Measurements from ENCODE around the gene KCNH2. TPM values are rescaled to one million over a fixed set of nuclear protein-coding genes. Genes with fewer than 3 reads are reported as not detected.
A peak's percentile ranks its signal among the peaks of the same experiment; 100 is the strongest.

Gene KCNH2
- total and polyA plus RNA-seq, 10 donors, result 0.67 to 5.1 (median 2.3) TPM

DNA sequence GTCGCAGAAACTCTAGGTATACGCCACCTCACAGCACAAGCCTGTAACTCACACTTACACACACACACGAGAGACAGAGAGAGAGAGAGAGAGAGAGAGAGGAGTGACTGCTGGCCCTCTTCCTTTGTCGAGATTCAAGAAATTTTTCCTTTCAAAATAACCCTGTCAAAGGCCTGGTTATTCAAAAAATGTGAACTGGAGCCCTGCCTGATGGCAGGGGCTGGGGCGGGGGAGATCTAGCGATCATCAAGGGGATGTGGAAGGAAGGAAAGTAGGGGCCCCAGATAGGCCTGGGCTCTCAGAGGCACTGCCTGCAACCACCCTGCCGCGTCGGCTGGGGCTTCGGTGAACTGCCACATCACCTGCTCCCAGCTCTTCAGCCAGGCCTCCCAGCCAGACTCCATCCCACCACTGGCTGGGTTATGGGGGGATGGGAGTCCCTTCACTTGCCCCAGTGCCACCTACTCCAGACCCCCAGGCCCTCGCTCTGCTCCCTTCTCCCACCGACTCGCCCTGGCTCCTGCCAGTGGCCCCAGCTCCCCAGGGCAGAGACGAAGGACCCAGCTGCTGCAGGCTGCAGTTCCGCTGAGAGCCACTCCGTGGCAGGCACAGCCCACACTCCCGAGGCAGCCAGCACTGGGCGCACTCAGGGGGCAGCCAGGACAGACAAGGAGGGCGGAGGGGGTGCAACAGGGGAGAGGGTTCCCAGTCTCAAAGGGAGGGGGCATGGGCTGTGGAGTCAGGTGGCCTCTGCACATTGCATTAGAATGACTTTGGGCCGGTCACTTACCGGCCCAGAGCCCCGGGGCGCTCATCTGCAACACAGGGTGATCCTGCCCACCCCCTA is 15.3 kb downstream of the KCNH2 start:
- no peak overlapping the region for H3K4me3 ChIP-seq
- peak; percentile 85 for DNase-seq
- TF ChIP-seq, protein P1, sequence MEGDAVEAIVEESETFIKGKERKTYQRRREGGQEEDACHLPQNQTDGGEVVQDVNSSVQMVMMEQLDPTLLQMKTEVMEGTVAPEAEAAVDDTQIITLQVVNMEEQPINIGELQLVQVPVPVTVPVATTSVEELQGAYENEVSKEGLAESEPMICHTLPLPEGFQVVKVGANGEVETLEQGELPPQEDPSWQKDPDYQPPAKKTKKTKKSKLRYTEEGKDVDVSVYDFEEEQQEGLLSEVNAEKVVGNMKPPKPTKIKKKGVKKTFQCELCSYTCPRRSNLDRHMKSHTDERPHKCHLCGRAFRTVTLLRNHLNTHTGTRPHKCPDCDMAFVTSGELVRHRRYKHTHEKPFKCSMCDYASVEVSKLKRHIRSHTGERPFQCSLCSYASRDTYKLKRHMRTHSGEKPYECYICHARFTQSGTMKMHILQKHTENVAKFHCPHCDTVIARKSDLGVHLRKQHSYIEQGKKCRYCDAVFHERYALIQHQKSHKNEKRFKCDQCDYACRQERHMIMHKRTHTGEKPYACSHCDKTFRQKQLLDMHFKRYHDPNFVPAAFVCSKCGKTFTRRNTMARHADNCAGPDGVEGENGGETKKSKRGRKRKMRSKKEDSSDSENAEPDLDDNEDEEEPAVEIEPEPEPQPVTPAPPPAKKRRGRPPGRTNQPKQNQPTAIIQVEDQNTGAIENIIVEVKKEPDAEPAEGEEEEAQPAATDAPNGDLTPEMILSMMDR (IDR thresholded peaks at IDR 0.05 in 8 of 11, conservative IDR thresholded peaks at IDR 0.05 in 3 of 11), result peak; percentile 79 to 92 (median 85)
- TF ChIP-seq POLR2A (IDR thresholded peaks at IDR 0.05) (no peak), POLR2AphosphoS5 (IDR thresholded peaks at IDR 0.05) (no peak)
- 31 to 36% (median 34%) methylated on average over 19 to 23 of the region's 23 CpGs for WGBS, 5 donors
- H3K9me3 ChIP-seq, result no peaks in the 10 kb centered on the region
- peak overlapping the region in 4 of 8 donors; percentile 34 to 63 (median 56) for H3K27ac ChIP-seq
- H3K27me3 ChIP-seq (replicated peaks in 1 of 7), result peaks cover 0 to 86% (median 14%) of the 10 kb centered on the region in 7 donors
- peaks cover 0 to 47% (median 15%) of the 10 kb centered on the region in 6 donors for H3K4me1 ChIP-seq
- intact Hi-C loops (cut with DNase I; ENCODE audit: low total_unique reads), result no loop called here
- H3K36me3 ChIP-seq, result no peaks in the 10 kb centered on the region

DNA sequence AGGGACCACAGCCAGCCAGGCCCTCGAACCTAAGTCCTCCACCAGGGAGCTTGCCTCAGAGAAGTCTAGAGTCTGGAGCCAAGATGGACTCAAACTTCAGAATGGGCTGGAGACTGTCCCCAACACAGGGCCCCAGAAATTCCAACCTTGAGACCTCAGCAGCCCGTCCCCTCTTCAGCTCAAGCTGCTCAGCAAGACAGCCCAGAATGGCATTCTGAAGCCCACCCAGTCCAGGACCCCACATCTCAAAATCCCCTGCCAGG is 15.9 kb downstream of the KCNH2 start:
- no peak overlapping the region for H3K4me3 ChIP-seq
- H3K27ac ChIP-seq, result peak overlapping the region in 6 of 8 donors; percentile 34 to 63 (median 46)
- DNase-seq, result no peak
- H3K9me3 ChIP-seq, result no peaks in the 10 kb centered on the region
- intact Hi-C loops (cut with DNase I; ENCODE audit: low total_unique reads), result no loop called here
- peaks cover 0 to 92% (median 19%) of the 10 kb centered on the region in 7 donors for H3K27me3 ChIP-seq (replicated peaks in 1 of 7)
- TF ChIP-seq POLR2A (IDR thresholded peaks at IDR 0.05) (no peak), POLR2AphosphoS5 (IDR thresholded peaks at IDR 0.05) (no peak)
- TF ChIP-seq, protein P1 (IDR thresholded peaks at IDR 0.05 in 8 of 11, conservative IDR thresholded peaks at IDR 0.05 in 3 of 11), result no peak
- H3K4me1 ChIP-seq, result peaks cover 0 to 53% (median 15%) of the 10 kb centered on the region in 6 donors
- no peaks in the 10 kb centered on the region for H3K36me3 ChIP-seq
- WGBS, 5 donors, result 50 to 79% (median 63%) methylated on average over 1 to 2 of the region's 2 CpGs

DNA sequence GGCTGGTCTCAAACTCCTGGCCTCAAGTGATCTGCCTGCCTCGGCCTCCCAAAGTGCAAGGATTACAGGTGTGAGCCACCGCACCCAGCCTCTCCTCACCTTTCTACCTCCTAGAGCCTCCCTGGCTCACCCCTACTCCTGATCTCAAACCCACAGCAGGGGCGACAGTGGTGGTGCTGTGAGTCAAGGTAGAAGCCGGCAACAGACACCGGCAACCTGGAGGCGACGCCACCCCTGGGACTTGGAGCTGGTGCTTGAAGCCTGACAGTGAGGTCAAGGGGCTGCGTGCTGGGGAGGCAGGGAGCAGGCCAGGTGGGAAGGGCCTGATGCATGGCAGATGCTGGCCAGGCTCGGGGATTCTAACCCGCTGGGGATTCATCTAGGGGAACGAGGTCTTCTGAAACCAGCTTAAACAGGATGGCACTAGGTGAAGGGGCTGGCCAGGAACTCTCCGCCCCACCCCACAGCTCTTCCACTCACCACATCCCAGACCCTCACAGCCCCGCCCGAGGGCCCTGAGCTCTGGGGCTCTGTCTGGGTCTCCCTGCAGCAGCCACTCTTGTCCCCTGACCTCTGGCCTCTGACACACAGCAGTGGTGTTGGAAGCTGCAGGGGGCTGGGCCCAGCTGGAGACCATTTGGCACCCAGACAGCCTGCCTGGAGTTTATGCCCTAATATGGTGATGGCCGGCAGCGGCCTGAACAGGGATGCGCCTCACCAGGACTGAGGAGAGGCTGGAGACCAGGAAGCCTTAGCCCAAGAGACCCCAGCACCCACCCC is 16.4 kb downstream of the KCNH2 start:
- Histone ChIP-seq H3K27me3 (replicated peaks in 1 of 7) (peaks cover 0 to 97% (median 22%) of the 10 kb centered on the region in 7 donors), H3K36me3 (no peaks in the 10 kb centered on the region), H3K4me3 (no peak overlapping the region), H3K9me3 (no peaks in the 10 kb centered on the region), H3K27ac (peak overlapping the region in 7 of 8 donors; percentile 27 to 63 (median 43)), H3K4me1 (peaks cover 0 to 53% (median 15%) of the 10 kb centered on the region in 6 donors)
- 70 to 87% (median 81%) methylated on average over 11 to 17 of the region's 17 CpGs for WGBS, 5 donors
- TF ChIP-seq POLR2AphosphoS5 (IDR thresholded peaks at IDR 0.05) (peak in 1 of 3 donors; percentile 27), POLR2A (IDR thresholded peaks at IDR 0.05) (no peak)
- no peak for DNase-seq
- intact Hi-C loops (cut with DNase I; ENCODE audit: low total_unique reads), result no loop called here

DNA sequence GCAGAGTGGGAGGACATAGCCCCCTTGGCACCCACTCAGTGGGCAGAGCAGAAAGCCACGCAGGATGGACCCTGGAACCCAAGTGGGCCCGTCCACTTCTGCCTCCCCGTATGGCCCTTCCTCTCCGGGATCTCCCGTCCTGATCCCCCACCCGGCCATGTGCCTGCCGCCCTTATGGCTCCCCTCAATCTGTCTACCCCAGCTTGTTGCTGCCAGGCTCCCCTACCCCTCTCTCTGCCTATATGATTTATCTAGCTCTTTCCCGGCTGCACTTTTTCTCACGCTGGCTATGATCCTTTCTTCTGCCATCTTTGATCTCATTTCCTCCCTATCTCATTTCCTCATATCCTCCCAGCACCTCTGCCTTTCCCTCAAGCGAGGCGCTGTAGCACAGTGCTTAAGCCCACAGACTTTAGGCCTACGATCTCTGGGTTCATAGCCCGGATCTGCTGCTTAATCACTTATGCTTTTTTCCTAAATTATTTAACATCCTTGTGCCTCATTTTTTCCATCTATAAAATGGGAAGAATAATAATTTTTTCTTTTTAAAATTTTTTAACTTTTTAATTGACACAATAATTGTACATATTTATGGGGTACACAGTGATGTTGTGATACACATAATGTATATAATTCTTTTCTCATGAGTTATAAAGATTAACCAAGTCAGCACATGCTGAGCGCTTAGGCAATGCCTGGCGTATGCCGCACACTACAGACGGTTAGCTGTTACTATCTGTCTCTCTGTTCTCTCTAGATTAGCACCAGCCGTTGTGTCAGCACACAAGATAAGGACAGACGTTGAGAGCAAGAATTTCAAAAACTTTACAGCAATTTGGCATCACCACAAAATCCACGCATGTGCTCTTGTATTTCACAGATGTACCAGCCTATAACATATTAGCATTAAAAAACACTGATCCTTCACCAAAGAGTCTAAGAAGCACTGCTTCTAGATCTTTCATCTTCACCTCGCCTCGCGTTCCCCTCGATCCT is 18.1 kb downstream of the KCNH2 start:
- 56 to 70% (median 62%) methylated on average over 24 of the region's 24 CpGs for WGBS, 5 donors
- DNase-seq, result no peak

More for the DNA sequence above, 18.1 kb downstream of the KCNH2 start:
- H3K36me3 ChIP-seq, result no peaks in the 10 kb centered on the region
- no peak overlapping the region for H3K4me3 ChIP-seq
- intact Hi-C loops (cut with DNase I; ENCODE audit: low total_unique reads), result no loop called here
- no peaks in the 10 kb centered on the region for H3K9me3 ChIP-seq
- no peak overlapping the region for H3K27ac ChIP-seq
- H3K27me3 ChIP-seq (replicated peaks in 1 of 7), result peaks cover 0 to 99% (median 30%) of the 10 kb centered on the region in 7 donors
- H3K4me1 ChIP-seq, result peaks cover 0 to 58% (median 17%) of the 10 kb centered on the region in 6 donors
- TF ChIP-seq POLR2AphosphoS5 (IDR thresholded peaks at IDR 0.05), result no peak
- TF ChIP-seq, protein P1 (IDR thresholded peaks at IDR 0.05 in 8 of 11, conservative IDR thresholded peaks at IDR 0.05 in 3 of 11), result no peak
- no peak for TF ChIP-seq POLR2A (IDR thresholded peaks at IDR 0.05)
